ENCODE data around the gene CHCHD3.

CHCHD3 gene

GRCh38 chr7:132760866-132761265, 321.0 kb downstream of the CHCHD3 start:
- no peak overlapping the region for H3K27ac ChIP-seq (ENCODE audit: insufficient read depth in 1 of 2, low read depth in 1 of 2, low read length in 2 of 2, poor library complexity in 1 of 2, severe bottlenecking in 2 of 2)
- POLR2A ChIA-PET: no interaction called here
- WGBS (ENCODE audit: insufficient coverage): 93% methylated on average over 5 of the region's 7 CpGs
- DNase-seq: no peak
- H3K36me3 ChIP-seq (ENCODE audit: control insufficient read depth in 4 of 4, insufficient read depth in 4 of 4, low read length in 3 of 4): no peaks in the 10 kb centered on the region
- CTCF ChIA-PET: no interaction called here
- H3K9me3 ChIP-seq (ENCODE audit: control extremely low read depth in 1 of 5, control insufficient read depth in 4 of 5, insufficient read depth in 2 of 5, low read depth in 1 of 5, low read length in 4 of 5): peaks cover 0 to 4% (median 0%) of the 10 kb centered on the region in 5 experiments
- H3K4me1 ChIP-seq (ENCODE audit: control extremely low read depth in 1 of 4, control insufficient read depth in 4 of 4, insufficient read depth in 4 of 4, low read length in 3 of 4): no peaks in the 10 kb centered on the region
- H3K4me3 ChIP-seq (ENCODE audit: control insufficient read depth in 1 of 7, extremely low read depth in 1 of 7, insufficient read depth in 4 of 7, low read depth in 2 of 7, low read length in 6 of 7): no peak overlapping the region
- H3K27me3 ChIP-seq (replicated peaks in 2 of 5; ENCODE audit: control insufficient read depth in 4 of 5, insufficient read depth in 5 of 5, low read length in 4 of 5): no peaks in the 10 kb centered on the region

- ChIA-PET CTCF (no interaction called here), POLR2A (no interaction called here)
- WGBS (ENCODE audit: insufficient coverage): no CpG with 5 or more reads among the region's 2 CpGs
- Histone ChIP-seq H3K27me3 (replicated peaks in 2 of 5; ENCODE audit: control insufficient read depth in 4 of 5, insufficient read depth in 5 of 5, low read length in 4 of 5) (no peaks in the 10 kb centered on the region), H3K9me3 (ENCODE audit: control extremely low read depth in 1 of 5, control insufficient read depth in 4 of 5, insufficient read depth in 2 of 5, low read depth in 1 of 5, low read length in 4 of 5) (peaks cover 0 to 4% (median 0%) of the 10 kb centered on the region in 5 experiments), H3K4me1 (ENCODE audit: control extremely low read depth in 1 of 4, control insufficient read depth in 4 of 4, insufficient read depth in 4 of 4, low read length in 3 of 4) (no peaks in the 10 kb centered on the region), H3K27ac (ENCODE audit: insufficient read depth in 1 of 2, low read depth in 1 of 2, low read length in 2 of 2, poor library complexity in 1 of 2, severe bottlenecking in 2 of 2) (no peak overlapping the region), H3K36me3 (ENCODE audit: control insufficient read depth in 4 of 4, insufficient read depth in 4 of 4, low read length in 3 of 4) (no peaks in the 10 kb centered on the region), H3K4me3 (ENCODE audit: control insufficient read depth in 1 of 7, extremely low read depth in 1 of 7, insufficient read depth in 4 of 7, low read depth in 2 of 7, low read length in 6 of 7) (no peak overlapping the region)
- DNase-seq: no peak
These were observed 321.7 kb downstream of the CHCHD3 start for GRCh38 chr7:132760244-132760623.

- Histone ChIP-seq H3K36me3 (ENCODE audit: control insufficient read depth in 4 of 4, insufficient read depth in 4 of 4, low read length in 3 of 4) (no peaks in the 10 kb centered on the region), H3K27ac (ENCODE audit: insufficient read depth in 1 of 2, low read depth in 1 of 2, low read length in 2 of 2, poor library complexity in 1 of 2, severe bottlenecking in 2 of 2) (no peak overlapping the region), H3K9me3 (ENCODE audit: control extremely low read depth in 1 of 5, control insufficient read depth in 4 of 5, insufficient read depth in 2 of 5, low read depth in 1 of 5, low read length in 4 of 5) (peaks cover 0 to 4% (median 0%) of the 10 kb centered on the region in 5 experiments), H3K27me3 (replicated peaks in 2 of 5; ENCODE audit: control insufficient read depth in 4 of 5, insufficient read depth in 5 of 5, low read length in 4 of 5) (no peaks in the 10 kb centered on the region), H3K4me1 (ENCODE audit: control extremely low read depth in 1 of 4, control insufficient read depth in 4 of 4, insufficient read depth in 4 of 4, low read length in 3 of 4) (no peaks in the 10 kb centered on the region), H3K4me3 (ENCODE audit: control insufficient read depth in 1 of 7, extremely low read depth in 1 of 7, insufficient read depth in 4 of 7, low read depth in 2 of 7, low read length in 6 of 7) (no peak overlapping the region)
- DNase-seq: no peak
- WGBS (ENCODE audit: insufficient coverage): 87% methylated on average over 11 of the region's 15 CpGs
- ChIA-PET POLR2A (no interaction called here), CTCF (no interaction called here)
These were observed 322.2 kb downstream of the CHCHD3 start for GRCh38 chr7:132759482-132760243.

- Histone ChIP-seq H3K27me3 (replicated peaks in 2 of 5; ENCODE audit: control insufficient read depth in 4 of 5, insufficient read depth in 5 of 5, low read length in 4 of 5) (no peaks in the 10 kb centered on the region), H3K4me1 (ENCODE audit: control extremely low read depth in 1 of 4, control insufficient read depth in 4 of 4, insufficient read depth in 4 of 4, low read length in 3 of 4) (no peaks in the 10 kb centered on the region), H3K9me3 (ENCODE audit: control extremely low read depth in 1 of 5, control insufficient read depth in 4 of 5, insufficient read depth in 2 of 5, low read depth in 1 of 5, low read length in 4 of 5) (peaks cover 0 to 4% (median 0%) of the 10 kb centered on the region in 5 experiments), H3K4me3 (ENCODE audit: control insufficient read depth in 1 of 7, extremely low read depth in 1 of 7, insufficient read depth in 4 of 7, low read depth in 2 of 7, low read length in 6 of 7) (no peak overlapping the region), H3K27ac (ENCODE audit: insufficient read depth in 1 of 2, low read depth in 1 of 2, low read length in 2 of 2, poor library complexity in 1 of 2, severe bottlenecking in 2 of 2) (no peak overlapping the region), H3K36me3 (ENCODE audit: control insufficient read depth in 4 of 4, insufficient read depth in 4 of 4, low read length in 3 of 4) (no peaks in the 10 kb centered on the region)
- WGBS (ENCODE audit: insufficient coverage): 100% methylated on average over 4 of the region's 5 CpGs
- POLR2A ChIA-PET: no interaction called here
- no peak for DNase-seq
- CTCF ChIA-PET: no interaction called here
These were observed 322.9 kb downstream of the CHCHD3 start for GRCh38 chr7:132758986-132759385.

- CTCF ChIA-PET: no interaction called here
- POLR2A ChIA-PET: no interaction called here
- no peaks in the 10 kb centered on the region for H3K27me3 ChIP-seq (replicated peaks in 2 of 5; ENCODE audit: control insufficient read depth in 4 of 5, insufficient read depth in 5 of 5, low read length in 4 of 5)
- no peaks in the 10 kb centered on the region for H3K36me3 ChIP-seq (ENCODE audit: control insufficient read depth in 4 of 4, insufficient read depth in 4 of 4, low read length in 3 of 4)
- H3K9me3 ChIP-seq (ENCODE audit: control extremely low read depth in 1 of 5, control insufficient read depth in 4 of 5, insufficient read depth in 2 of 5, low read depth in 1 of 5, low read length in 4 of 5): peaks cover 0 to 4% (median 0%) of the 10 kb centered on the region in 5 experiments
- H3K4me3 ChIP-seq (ENCODE audit: control insufficient read depth in 1 of 7, extremely low read depth in 1 of 7, insufficient read depth in 4 of 7, low read depth in 2 of 7, low read length in 6 of 7): no peak overlapping the region
- no peak for DNase-seq
- H3K27ac ChIP-seq (ENCODE audit: insufficient read depth in 1 of 2, low read depth in 1 of 2, low read length in 2 of 2, poor library complexity in 1 of 2, severe bottlenecking in 2 of 2): no peak overlapping the region
- WGBS (ENCODE audit: insufficient coverage): no CpG with 5 or more reads among the region's 3 CpGs
- no peaks in the 10 kb centered on the region for H3K4me1 ChIP-seq (ENCODE audit: control extremely low read depth in 1 of 4, control insufficient read depth in 4 of 4, insufficient read depth in 4 of 4, low read length in 3 of 4)
These were observed 324.1 kb downstream of the CHCHD3 start for GRCh38 chr7:132757783-132758182.

- H3K4me1 ChIP-seq (ENCODE audit: control extremely low read depth in 1 of 4, control insufficient read depth in 4 of 4, insufficient read depth in 4 of 4, low read length in 3 of 4): no peaks in the 10 kb centered on the region
- POLR2A ChIA-PET: no interaction called here
- no peaks in the 10 kb centered on the region for H3K27me3 ChIP-seq (replicated peaks in 2 of 5; ENCODE audit: control insufficient read depth in 4 of 5, insufficient read depth in 5 of 5, low read length in 4 of 5)
- CTCF ChIA-PET: no interaction called here
- DNase-seq: no peak
- H3K9me3 ChIP-seq (ENCODE audit: control extremely low read depth in 1 of 5, control insufficient read depth in 4 of 5, insufficient read depth in 2 of 5, low read depth in 1 of 5, low read length in 4 of 5): peaks cover 0 to 4% (median 0%) of the 10 kb centered on the region in 5 experiments
- WGBS (ENCODE audit: insufficient coverage): 80% methylated on average over 3 of the region's 5 CpGs
- no peaks in the 10 kb centered on the region for H3K36me3 ChIP-seq (ENCODE audit: control insufficient read depth in 4 of 4, insufficient read depth in 4 of 4, low read length in 3 of 4)
- no peak overlapping the region for H3K4me3 ChIP-seq (ENCODE audit: control insufficient read depth in 1 of 7, extremely low read depth in 1 of 7, insufficient read depth in 4 of 7, low read depth in 2 of 7, low read length in 6 of 7)
- no peak overlapping the region for H3K27ac ChIP-seq (ENCODE audit: insufficient read depth in 1 of 2, low read depth in 1 of 2, low read length in 2 of 2, poor library complexity in 1 of 2, severe bottlenecking in 2 of 2)
These were observed 325.4 kb downstream of the CHCHD3 start for GRCh38 chr7:132756484-132756990.

GRCh38 chr7:132755538-132756483, 326.1 kb downstream of the CHCHD3 start:
- POLR2A ChIA-PET: no interaction called here
- CTCF ChIA-PET: interaction anchor here (1.0 kb wide), 1 partner anchor 10 kb away, joined by 3 read pairs; no protein-coding TSS in a partner anchor
- Histone ChIP-seq H3K4me3 (ENCODE audit: control insufficient read depth in 1 of 7, extremely low read depth in 1 of 7, insufficient read depth in 4 of 7, low read depth in 2 of 7, low read length in 6 of 7) (no peak overlapping the region), H3K27me3 (replicated peaks in 2 of 5; ENCODE audit: control insufficient read depth in 4 of 5, insufficient read depth in 5 of 5, low read length in 4 of 5) (no peaks in the 10 kb centered on the region), H3K9me3 (ENCODE audit: control extremely low read depth in 1 of 5, control insufficient read depth in 4 of 5, insufficient read depth in 2 of 5, low read depth in 1 of 5, low read length in 4 of 5) (peaks cover 0 to 4% (median 0%) of the 10 kb centered on the region in 5 experiments), H3K36me3 (ENCODE audit: control insufficient read depth in 4 of 4, insufficient read depth in 4 of 4, low read length in 3 of 4) (no peaks in the 10 kb centered on the region), H3K27ac (ENCODE audit: insufficient read depth in 1 of 2, low read depth in 1 of 2, low read length in 2 of 2, poor library complexity in 1 of 2, severe bottlenecking in 2 of 2) (no peak overlapping the region), H3K4me1 (ENCODE audit: control extremely low read depth in 1 of 4, control insufficient read depth in 4 of 4, insufficient read depth in 4 of 4, low read length in 3 of 4) (no peaks in the 10 kb centered on the region)
- 83% methylated on average over 5 of the region's 5 CpGs for WGBS (ENCODE audit: insufficient coverage)
- no peak for DNase-seq

Data from common myeloid progenitor, CD34-positive (primary cell).